WTC11 (cell line): ENCODE data around the gene DDRGK1. TPM values are rescaled to one million over a fixed set of nuclear protein-coding genes. Genes with fewer than 3 reads are reported as not detected.

Source experiments
- ATAC-seq: fragments of 200-7000 bp; cut with Tn5 transposase; 2 replicates; pipeline ENCODE4 v1.10.0; 2021; ENCODE audit warnings: mild to moderate bottlenecking, moderate library complexity
- CTCF ChIA-PET: fragments of 300-600 bp; sonication (Branson Sonifier 250); formaldehyde crosslinking; loops from one replicate; lab custom pipeline; 2021; ENCODE audit warnings: antibody characterized with exemption; lab: Charles Lee
- POLR2A ChIA-PET: fragments of 350-600 bp; sonication (Branson Sonifier 250); formaldehyde crosslinking; loops from one replicate; lab custom pipeline; 2021; ENCODE audit warnings: antibody characterized with exemption; lab: Charles Lee
- DNase-seq: peaks from one replicate; pipeline ENCODE4 v3.0.0; 2021; ENCODE audit warnings: low spot score
- H3K27ac Mint-ChIP-seq: 2 replicates; pipeline ENCODE4 v1.8.0; 2021; ENCODE audit warnings: mixed read lengths
- H3K27me3 Mint-ChIP-seq: 2 replicates; pipeline ENCODE4 v1.8.0; 2021; ENCODE audit warnings: low read depth, mild to moderate bottlenecking, moderate library complexity, mixed read lengths
- H3K36me3 Mint-ChIP-seq: 2 replicates; pipeline ENCODE4 v1.8.0; 2021; ENCODE audit warnings: mixed read lengths
- H3K4me1 Mint-ChIP-seq: 2 replicates; pipeline ENCODE4 v1.8.0; 2022; ENCODE audit warnings: mixed read lengths
- H3K4me3 Mint-ChIP-seq: 2 replicates; pipeline ENCODE4 v1.8.0; 2021; ENCODE audit warnings: mild to moderate bottlenecking, moderate library complexity, mixed read lengths
- H3K9me3 Mint-ChIP-seq: 2 replicates; pipeline ENCODE4 v1.8.0; 2021; ENCODE audit warnings: mixed read lengths
- ETV6 ChIP-seq: sonication (generic); formaldehyde crosslinking; IDR thresholded peaks from 2 replicates; pipeline ENCODE4 v1.8.1; 2022; ENCODE audit warnings: mild to moderate bottlenecking, missing genetic modification reagents
- FOXJ3 ChIP-seq: sonication (generic); formaldehyde crosslinking; IDR thresholded peaks from 2 replicates; pipeline ENCODE4 v1.9.0; 2021; ENCODE audit warnings: missing genetic modification reagents, mild to moderate bottlenecking, borderline replicate concordance
- GRHL2 ChIP-seq: fragments of 250-450 bp; sonication (Bioruptor Pico); IDR thresholded peaks from 2 replicates; pipeline ENCODE4 v1.8.0; 2022; ENCODE audit warnings: mild to moderate bottlenecking, moderate library complexity; ENCODE audit not compliant: insufficient replicate concordance, severe bottlenecking
- JAZF1 ChIP-seq: fragments of 250-450 bp; sonication (Bioruptor Pico); IDR thresholded peaks from 2 replicates; pipeline ENCODE4 v1.9.0; 2021; ENCODE audit warnings: moderate library complexity, mild to moderate bottlenecking, inconsistent platforms
- NR3C1 ChIP-seq: sonication (generic); formaldehyde crosslinking; conservative IDR thresholded peaks from 2 replicates; pipeline ENCODE4 v1.8.1; 2023; ENCODE audit warnings: low read depth, mild to moderate bottlenecking, missing genetic modification reagents
- OVOL2 ChIP-seq: fragments of 250-450 bp; sonication (Bioruptor Pico); IDR thresholded peaks from 2 replicates; pipeline ENCODE4 v1.9.0; 2021; ENCODE audit warnings: mild to moderate bottlenecking, borderline replicate concordance
- SOX15 ChIP-seq: fragments of 250-450 bp; sonication (Bioruptor Pico); IDR thresholded peaks from 2 replicates; pipeline ENCODE4 v1.9.0; 2021; ENCODE audit warnings: mild to moderate bottlenecking
- ZNF121 ChIP-seq: sonication (generic); formaldehyde crosslinking; IDR thresholded peaks from 2 replicates; pipeline ENCODE4 v1.8.0; 2023; ENCODE audit warnings: missing genetic modification reagents
- ZNF219 ChIP-seq: sonication (generic); formaldehyde crosslinking; IDR thresholded peaks from 2 replicates; pipeline ENCODE4 v1.8.0; 2023; ENCODE audit warnings: missing genetic modification reagents, mild to moderate bottlenecking, borderline replicate concordance
- ZNF396 ChIP-seq: fragments of 250-450 bp; sonication (Bioruptor Pico); IDR thresholded peaks from 2 replicates; pipeline ENCODE4 v1.8.0; 2021; ENCODE audit warnings: mild to moderate bottlenecking, moderate library complexity, borderline replicate concordance
- total RNA-seq: library from RNA; stranded (reverse); gene quantifications from 3 replicates; pipeline ENCODE4 v1.2.3, GENCODE V29; 2021
- TF ChIP-seq, protein P1 (sequence below): fragments of 250-450 bp; sonication (Bioruptor Pico); IDR thresholded peaks from 2 replicates; pipeline ENCODE4 v1.9.0; 2021; ENCODE audit warnings: mild to moderate bottlenecking, borderline replicate concordance
- TF ChIP-seq, protein P2 (sequence below): sonication (generic); formaldehyde crosslinking; conservative IDR thresholded peaks from 2 replicates; pipeline ENCODE4 v1.8.1; 2023; ENCODE audit warnings: mild to moderate bottlenecking, low read depth, missing genetic modification reagents, moderate library complexity
- TF ChIP-seq, protein P3 (sequence below): sonication (generic); formaldehyde crosslinking; IDR thresholded peaks from 2 replicates; pipeline ENCODE4 v1.8.1; 2023; ENCODE audit warnings: mild to moderate bottlenecking, moderate library complexity, missing genetic modification reagents
- TF ChIP-seq, protein P4 (sequence below): fragments of 250-450 bp; sonication (Bioruptor Pico); conservative IDR thresholded peaks from 2 replicates; pipeline ENCODE4 v1.9.0; 2021; ENCODE audit warnings: mild to moderate bottlenecking
- TF ChIP-seq, protein P5 (sequence below): fragments of 250-450 bp; sonication (Bioruptor Pico); IDR thresholded peaks from 2 replicates; pipeline ENCODE4 v1.9.0; 2021; ENCODE audit warnings: mild to moderate bottlenecking

The DDRGK1 gene
- total RNA-seq, 1 experiment from 2014 or later, result 46.4 TPM

DNA sequence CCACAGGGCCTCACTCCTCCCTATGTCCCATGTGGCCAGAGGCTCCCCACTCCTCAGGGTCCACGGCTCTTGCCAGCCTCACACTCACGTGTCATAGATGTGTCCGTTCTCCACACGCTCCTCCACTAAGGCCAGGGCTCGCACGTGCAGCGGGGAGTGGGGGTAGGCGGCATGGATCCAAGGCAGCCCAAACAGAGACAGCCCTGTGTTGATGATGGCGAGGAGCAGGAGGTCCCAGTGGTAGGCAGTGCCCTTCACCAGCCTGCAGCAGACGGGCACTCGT, 24.2 kb upstream of the DDRGK1 start (continued):
- TF ChIP-seq, protein P1, sequence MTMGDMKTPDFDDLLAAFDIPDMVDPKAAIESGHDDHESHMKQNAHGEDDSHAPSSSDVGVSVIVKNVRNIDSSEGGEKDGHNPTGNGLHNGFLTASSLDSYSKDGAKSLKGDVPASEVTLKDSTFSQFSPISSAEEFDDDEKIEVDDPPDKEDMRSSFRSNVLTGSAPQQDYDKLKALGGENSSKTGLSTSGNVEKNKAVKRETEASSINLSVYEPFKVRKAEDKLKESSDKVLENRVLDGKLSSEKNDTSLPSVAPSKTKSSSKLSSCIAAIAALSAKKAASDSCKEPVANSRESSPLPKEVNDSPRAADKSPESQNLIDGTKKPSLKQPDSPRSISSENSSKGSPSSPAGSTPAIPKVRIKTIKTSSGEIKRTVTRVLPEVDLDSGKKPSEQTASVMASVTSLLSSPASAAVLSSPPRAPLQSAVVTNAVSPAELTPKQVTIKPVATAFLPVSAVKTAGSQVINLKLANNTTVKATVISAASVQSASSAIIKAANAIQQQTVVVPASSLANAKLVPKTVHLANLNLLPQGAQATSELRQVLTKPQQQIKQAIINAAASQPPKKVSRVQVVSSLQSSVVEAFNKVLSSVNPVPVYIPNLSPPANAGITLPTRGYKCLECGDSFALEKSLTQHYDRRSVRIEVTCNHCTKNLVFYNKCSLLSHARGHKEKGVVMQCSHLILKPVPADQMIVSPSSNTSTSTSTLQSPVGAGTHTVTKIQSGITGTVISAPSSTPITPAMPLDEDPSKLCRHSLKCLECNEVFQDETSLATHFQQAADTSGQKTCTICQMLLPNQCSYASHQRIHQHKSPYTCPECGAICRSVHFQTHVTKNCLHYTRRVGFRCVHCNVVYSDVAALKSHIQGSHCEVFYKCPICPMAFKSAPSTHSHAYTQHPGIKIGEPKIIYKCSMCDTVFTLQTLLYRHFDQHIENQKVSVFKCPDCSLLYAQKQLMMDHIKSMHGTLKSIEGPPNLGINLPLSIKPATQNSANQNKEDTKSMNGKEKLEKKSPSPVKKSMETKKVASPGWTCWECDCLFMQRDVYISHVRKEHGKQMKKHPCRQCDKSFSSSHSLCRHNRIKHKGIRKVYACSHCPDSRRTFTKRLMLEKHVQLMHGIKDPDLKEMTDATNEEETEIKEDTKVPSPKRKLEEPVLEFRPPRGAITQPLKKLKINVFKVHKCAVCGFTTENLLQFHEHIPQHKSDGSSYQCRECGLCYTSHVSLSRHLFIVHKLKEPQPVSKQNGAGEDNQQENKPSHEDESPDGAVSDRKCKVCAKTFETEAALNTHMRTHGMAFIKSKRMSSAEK (CRISPR knock-in tag), result no peak

DNA sequence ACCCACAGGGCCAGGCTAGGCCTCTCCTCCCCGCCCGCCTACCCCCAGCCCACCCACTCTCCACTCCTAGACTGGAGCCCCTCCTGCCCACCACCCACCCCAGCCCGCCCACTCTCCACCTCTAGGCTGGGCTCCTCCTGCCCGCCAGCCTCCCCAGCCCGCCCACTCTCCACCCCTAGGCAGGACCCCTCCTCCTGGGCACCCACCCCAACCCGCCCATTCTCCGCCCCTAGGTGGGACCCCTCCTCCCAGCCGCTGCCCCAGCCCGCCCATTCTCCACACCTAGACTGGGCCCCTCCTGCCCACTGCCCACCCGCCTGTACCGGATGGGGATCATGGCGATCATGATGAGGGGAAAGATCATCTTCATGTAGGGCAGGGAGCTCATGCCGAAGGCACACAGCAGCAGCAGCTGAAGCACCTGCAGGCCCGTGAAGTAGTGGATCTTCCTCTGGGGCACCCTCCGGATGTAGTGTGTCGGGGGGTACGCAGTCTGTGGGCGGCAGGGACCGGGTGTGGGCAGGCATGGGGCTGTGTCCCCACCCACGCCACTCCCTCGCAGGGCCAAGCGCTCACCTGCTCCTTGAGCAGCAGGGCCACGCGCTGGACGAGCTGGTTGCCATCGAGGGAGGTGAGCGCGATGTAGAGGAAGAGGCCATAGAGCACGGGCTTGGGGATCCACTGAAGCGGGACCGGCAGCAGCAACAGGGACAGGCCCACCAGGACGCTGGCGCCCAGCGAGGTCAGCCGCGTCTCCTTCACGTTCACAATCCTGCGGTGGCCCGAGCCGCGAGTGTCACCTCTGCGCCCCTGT, 23.7 kb upstream of the DDRGK1 start:
- Mint-ChIP-seq H3K9me3 (no peaks in the 10 kb centered on the region), H3K36me3 (peaks cover 4% of the 10 kb centered on the region)
- POLR2A ChIA-PET, result interaction anchor here (1.0 kb wide), 1 partner anchor 11 kb away, joined by 3 read pairs; no protein-coding TSS in a partner anchor

More for the DNA sequence above, 23.7 kb upstream of the DDRGK1 start:
- TF ChIP-seq FOXJ3 (CRISPR knock-in tag) (no peak), ZNF121 (CRISPR knock-in tag) (no peak; the same call in 1 of the 2 replicates), OVOL2 (CRISPR knock-in tag) (no peak), ZNF396 (CRISPR knock-in tag) (no peak), SOX15 (CRISPR knock-in tag) (no peak), NR3C1 (CRISPR knock-in tag) (no peak), GRHL2 (CRISPR knock-in tag) (no peak), JAZF1 (CRISPR knock-in tag) (no peak), ZNF219 (CRISPR knock-in tag) (no peak), ETV6 (CRISPR knock-in tag) (no peak)
- TF ChIP-seq, protein P2, sequence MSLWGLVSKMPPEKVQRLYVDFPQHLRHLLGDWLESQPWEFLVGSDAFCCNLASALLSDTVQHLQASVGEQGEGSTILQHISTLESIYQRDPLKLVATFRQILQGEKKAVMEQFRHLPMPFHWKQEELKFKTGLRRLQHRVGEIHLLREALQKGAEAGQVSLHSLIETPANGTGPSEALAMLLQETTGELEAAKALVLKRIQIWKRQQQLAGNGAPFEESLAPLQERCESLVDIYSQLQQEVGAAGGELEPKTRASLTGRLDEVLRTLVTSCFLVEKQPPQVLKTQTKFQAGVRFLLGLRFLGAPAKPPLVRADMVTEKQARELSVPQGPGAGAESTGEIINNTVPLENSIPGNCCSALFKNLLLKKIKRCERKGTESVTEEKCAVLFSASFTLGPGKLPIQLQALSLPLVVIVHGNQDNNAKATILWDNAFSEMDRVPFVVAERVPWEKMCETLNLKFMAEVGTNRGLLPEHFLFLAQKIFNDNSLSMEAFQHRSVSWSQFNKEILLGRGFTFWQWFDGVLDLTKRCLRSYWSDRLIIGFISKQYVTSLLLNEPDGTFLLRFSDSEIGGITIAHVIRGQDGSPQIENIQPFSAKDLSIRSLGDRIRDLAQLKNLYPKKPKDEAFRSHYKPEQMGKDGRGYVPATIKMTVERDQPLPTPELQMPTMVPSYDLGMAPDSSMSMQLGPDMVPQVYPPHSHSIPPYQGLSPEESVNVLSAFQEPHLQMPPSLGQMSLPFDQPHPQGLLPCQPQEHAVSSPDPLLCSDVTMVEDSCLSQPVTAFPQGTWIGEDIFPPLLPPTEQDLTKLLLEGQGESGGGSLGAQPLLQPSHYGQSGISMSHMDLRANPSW, result no peak
- TF ChIP-seq, protein P3, sequence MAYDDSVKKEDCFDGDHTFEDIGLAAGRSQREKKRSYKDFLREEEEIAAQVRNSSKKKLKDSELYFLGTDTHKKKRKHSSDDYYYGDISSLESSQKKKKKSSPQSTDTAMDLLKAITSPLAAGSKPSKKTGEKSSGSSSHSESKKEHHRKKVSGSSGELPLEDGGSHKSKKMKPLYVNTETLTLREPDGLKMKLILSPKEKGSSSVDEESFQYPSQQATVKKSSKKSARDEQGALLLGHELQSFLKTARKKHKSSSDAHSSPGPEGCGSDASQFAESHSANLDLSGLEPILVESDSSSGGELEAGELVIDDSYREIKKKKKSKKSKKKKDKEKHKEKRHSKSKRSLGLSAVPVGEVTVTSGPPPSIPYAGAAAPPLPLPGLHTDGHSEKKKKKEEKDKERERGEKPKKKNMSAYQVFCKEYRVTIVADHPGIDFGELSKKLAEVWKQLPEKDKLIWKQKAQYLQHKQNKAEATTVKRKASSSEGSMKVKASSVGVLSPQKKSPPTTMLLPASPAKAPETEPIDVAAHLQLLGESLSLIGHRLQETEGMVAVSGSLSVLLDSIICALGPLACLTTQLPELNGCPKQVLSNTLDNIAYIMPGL, result no peak
- TF ChIP-seq, protein P4, sequence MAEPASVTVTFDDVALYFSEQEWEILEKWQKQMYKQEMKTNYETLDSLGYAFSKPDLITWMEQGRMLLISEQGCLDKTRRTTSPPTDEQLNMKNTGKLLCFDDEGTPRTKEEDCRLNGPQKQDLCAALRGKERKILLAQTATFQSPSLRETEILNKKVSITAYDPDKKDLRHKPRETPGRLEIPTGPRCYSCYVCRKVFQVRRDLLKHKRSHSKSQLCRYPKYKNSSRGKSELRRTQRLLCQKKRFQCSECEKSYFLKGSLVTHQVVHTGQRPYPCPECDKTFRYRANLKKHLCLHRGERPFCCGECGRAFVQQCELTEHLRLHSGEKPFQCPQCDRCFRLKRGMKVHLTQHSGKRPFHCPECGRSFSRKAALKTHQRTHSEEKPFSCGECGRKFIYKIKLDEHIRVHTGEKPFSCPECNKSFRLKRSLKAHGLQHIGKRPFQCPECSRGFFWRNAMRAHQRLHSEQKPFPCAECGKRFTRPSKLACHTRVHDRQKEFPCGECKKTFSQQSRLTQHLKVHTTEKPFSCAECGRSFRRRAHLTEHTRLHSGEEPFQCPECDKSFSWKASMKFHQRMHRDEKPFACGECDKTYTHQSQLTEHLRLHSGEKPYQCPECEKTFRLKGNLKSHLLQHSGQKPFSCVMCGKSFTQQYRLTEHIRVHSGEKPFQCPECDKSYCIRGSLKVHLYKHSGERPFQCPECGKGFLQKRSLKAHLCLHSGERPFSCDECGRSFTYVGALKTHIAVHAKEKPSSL, result no peak
- TF ChIP-seq, protein P5, sequence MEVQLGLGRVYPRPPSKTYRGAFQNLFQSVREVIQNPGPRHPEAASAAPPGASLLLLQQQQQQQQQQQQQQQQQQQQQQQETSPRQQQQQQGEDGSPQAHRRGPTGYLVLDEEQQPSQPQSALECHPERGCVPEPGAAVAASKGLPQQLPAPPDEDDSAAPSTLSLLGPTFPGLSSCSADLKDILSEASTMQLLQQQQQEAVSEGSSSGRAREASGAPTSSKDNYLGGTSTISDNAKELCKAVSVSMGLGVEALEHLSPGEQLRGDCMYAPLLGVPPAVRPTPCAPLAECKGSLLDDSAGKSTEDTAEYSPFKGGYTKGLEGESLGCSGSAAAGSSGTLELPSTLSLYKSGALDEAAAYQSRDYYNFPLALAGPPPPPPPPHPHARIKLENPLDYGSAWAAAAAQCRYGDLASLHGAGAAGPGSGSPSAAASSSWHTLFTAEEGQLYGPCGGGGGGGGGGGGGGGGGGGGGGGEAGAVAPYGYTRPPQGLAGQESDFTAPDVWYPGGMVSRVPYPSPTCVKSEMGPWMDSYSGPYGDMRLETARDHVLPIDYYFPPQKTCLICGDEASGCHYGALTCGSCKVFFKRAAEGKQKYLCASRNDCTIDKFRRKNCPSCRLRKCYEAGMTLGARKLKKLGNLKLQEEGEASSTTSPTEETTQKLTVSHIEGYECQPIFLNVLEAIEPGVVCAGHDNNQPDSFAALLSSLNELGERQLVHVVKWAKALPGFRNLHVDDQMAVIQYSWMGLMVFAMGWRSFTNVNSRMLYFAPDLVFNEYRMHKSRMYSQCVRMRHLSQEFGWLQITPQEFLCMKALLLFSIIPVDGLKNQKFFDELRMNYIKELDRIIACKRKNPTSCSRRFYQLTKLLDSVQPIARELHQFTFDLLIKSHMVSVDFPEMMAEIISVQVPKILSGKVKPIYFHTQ, result no peak
- Mint-ChIP-seq H3K27ac (no peak overlapping the region), H3K27me3 (no peaks in the 10 kb centered on the region), H3K4me1 (no peaks in the 10 kb centered on the region), H3K4me3 (no peak overlapping the region)
- DNase-seq (peak; percentile 24), ATAC-seq (peak; percentile 60)
- CTCF ChIA-PET, result interaction anchor here (0.6 to 2.0 kb wide), 5 partner anchors 9 to 22 kb away, joined by 3 to 12 read pairs (median 4); partner anchors contain the start of gene SLC4A11
